ENCODE data around the gene CDC37. TPM values are rescaled to one million over a fixed set of nuclear protein-coding genes. Genes with fewer than 3 reads are reported as not detected.
"Not testable (repeated sequence)": the region's sequence is repeated elsewhere in the genome, so short reads cannot be mapped to it uniquely, and the experiment has no call there.

CDC37 gene
- total RNA-seq, 1 experiment from 2014 or later, result 154 TPM

DNA sequence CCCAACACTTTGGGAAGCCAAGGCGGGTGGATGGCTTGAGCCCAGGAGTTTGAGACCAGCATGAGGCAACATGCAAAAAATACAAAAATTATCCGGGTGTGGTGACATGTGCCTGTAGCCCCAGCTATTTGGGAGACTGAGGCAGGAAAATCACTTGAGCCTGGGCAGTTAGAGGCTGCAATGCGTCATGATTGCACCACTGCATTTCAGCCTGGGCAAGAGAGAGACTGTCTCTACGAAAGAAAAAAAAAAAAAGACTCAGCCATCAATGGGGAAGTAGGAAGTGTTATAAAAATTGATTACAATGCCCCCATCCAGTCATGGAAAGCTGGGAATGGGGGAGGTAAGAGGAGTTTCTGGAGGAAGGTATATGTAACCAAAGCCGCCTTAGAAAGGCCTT, 28.4 kb downstream of the CDC37 start:
- intact Hi-C loops (cut with micrococcal nuclease; ENCODE audit: unreplicated experiment), result no loop called here
- CTCF ChIA-PET, result no interaction called here

GRCh38 chr19:10372690-10373089, 30.7 kb downstream of the CDC37 start:
- TF ChIP-seq, protein P1, sequence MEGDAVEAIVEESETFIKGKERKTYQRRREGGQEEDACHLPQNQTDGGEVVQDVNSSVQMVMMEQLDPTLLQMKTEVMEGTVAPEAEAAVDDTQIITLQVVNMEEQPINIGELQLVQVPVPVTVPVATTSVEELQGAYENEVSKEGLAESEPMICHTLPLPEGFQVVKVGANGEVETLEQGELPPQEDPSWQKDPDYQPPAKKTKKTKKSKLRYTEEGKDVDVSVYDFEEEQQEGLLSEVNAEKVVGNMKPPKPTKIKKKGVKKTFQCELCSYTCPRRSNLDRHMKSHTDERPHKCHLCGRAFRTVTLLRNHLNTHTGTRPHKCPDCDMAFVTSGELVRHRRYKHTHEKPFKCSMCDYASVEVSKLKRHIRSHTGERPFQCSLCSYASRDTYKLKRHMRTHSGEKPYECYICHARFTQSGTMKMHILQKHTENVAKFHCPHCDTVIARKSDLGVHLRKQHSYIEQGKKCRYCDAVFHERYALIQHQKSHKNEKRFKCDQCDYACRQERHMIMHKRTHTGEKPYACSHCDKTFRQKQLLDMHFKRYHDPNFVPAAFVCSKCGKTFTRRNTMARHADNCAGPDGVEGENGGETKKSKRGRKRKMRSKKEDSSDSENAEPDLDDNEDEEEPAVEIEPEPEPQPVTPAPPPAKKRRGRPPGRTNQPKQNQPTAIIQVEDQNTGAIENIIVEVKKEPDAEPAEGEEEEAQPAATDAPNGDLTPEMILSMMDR (IDR thresholded peaks at IDR 0.05; ENCODE audit: insufficient read depth in 1 of 2, low read depth in 1 of 2, low read length in 1 of 2, severe bottlenecking in 1 of 2, unreplicated experiment in 1 of 2), result no peak
- Histone ChIP-seq H3K36me3 (ENCODE audit: control insufficient read depth, insufficient read depth, low read length) (peaks cover 4% of the 10 kb centered on the region; the same call in 1 of the 2 replicates), H3K4me3 (ENCODE audit: low read depth, low read length) (no peak overlapping the region), H3K27me3 (replicated peaks; ENCODE audit: control insufficient read depth, insufficient read depth, low read length) (no peaks in the 10 kb centered on the region), H3K4me1 (no peaks in the 10 kb centered on the region), H3K9me3 (no peaks in the 10 kb centered on the region)
- Mint-ChIP-seq H3K4me1 (ENCODE audit: low read depth, unreplicated experiment) (no peaks in the 10 kb centered on the region), H3K27me3 (ENCODE audit: insufficient read depth, unreplicated experiment) (no peaks in the 10 kb centered on the region), H3K4me3 (ENCODE audit: unreplicated experiment) (no peak overlapping the region), H3K27ac (ENCODE audit: unreplicated experiment) (no peak overlapping the region), H3K36me3 (ENCODE audit: insufficient read depth, unreplicated experiment) (peaks cover 37% of the 10 kb centered on the region), H3K9me3 (ENCODE audit: unreplicated experiment) (no peaks in the 10 kb centered on the region)
- intact Hi-C loops (cut with micrococcal nuclease; ENCODE audit: unreplicated experiment), result no loop called here
- no TSS peak for BruUV-seq (replicated peaks)
- ChIA-PET CTCF (interaction anchor here (0.9 kb wide), 1 partner anchor 16 kb away, joined by 3 read pairs; no protein-coding TSS in a partner anchor), POLR2A (no interaction called here)
- DNase-seq, result no peak

More for the DNA sequence above, 28.4 kb downstream of the CDC37 start:
- no peak overlapping the region for H3K4me3 ChIP-seq (ENCODE audit: low read depth, low read length)
- TF ChIP-seq, protein P1 (IDR thresholded peaks at IDR 0.05; ENCODE audit: insufficient read depth in 1 of 2, low read depth in 1 of 2, low read length in 1 of 2, severe bottlenecking in 1 of 2, unreplicated experiment in 1 of 2), result no peak
- H3K4me3 Mint-ChIP-seq (ENCODE audit: unreplicated experiment), result no peak overlapping the region
- no peaks in the 10 kb centered on the region for H3K9me3 ChIP-seq
- POLR2A ChIA-PET, result no interaction called here
- H3K27ac Mint-ChIP-seq (ENCODE audit: unreplicated experiment), result no peak overlapping the region
- H3K36me3 ChIP-seq (ENCODE audit: control insufficient read depth, insufficient read depth, low read length), result peaks cover 1% of the 10 kb centered on the region; the same call in 1 of the 2 replicates
- no TSS peak for BruUV-seq (replicated peaks)
- H3K4me1 ChIP-seq, result peaks cover 8% of the 10 kb centered on the region
- DNase-seq, result no peak
- peaks cover 29% of the 10 kb centered on the region for H3K36me3 Mint-ChIP-seq (ENCODE audit: insufficient read depth, unreplicated experiment)
- peaks cover 8% of the 10 kb centered on the region for H3K4me1 Mint-ChIP-seq (ENCODE audit: low read depth, unreplicated experiment)
- H3K9me3 Mint-ChIP-seq (ENCODE audit: unreplicated experiment), result no peaks in the 10 kb centered on the region
- H3K27me3 ChIP-seq (replicated peaks; ENCODE audit: control insufficient read depth, insufficient read depth, low read length), result no peaks in the 10 kb centered on the region
- no peaks in the 10 kb centered on the region for H3K27me3 Mint-ChIP-seq (ENCODE audit: insufficient read depth, unreplicated experiment)

- no peak for DNase-seq
- Histone ChIP-seq H3K9me3 (no peaks in the 10 kb centered on the region), H3K27me3 (replicated peaks; ENCODE audit: control insufficient read depth, insufficient read depth, low read length) (no peaks in the 10 kb centered on the region), H3K4me3 (ENCODE audit: low read depth, low read length) (no peak overlapping the region), H3K4me1 (no peaks in the 10 kb centered on the region), H3K36me3 (ENCODE audit: control insufficient read depth, insufficient read depth, low read length) (peaks cover 4% of the 10 kb centered on the region)
- CTCF ChIA-PET, result interaction anchor here (0.8 kb wide), 1 partner anchor 12 kb away, joined by 3 read pairs; the partner anchor contains the start of gene TYK2
- intact Hi-C loops (cut with micrococcal nuclease; ENCODE audit: unreplicated experiment), result no loop called here
- TF ChIP-seq, protein P1 (IDR thresholded peaks at IDR 0.05; ENCODE audit: insufficient read depth in 1 of 2, low read depth in 1 of 2, low read length in 1 of 2, severe bottlenecking in 1 of 2, unreplicated experiment in 1 of 2), result no peak
- no TSS peak for BruUV-seq (replicated peaks)
- no peak overlapping the region for H3K4me3 Mint-ChIP-seq (ENCODE audit: unreplicated experiment)
- POLR2A ChIA-PET, result interaction anchor here (0.6 kb wide), 1 partner anchor 35 kb away, joined by 6 read pairs; no protein-coding TSS in a partner anchor
- H3K9me3 Mint-ChIP-seq (ENCODE audit: unreplicated experiment), result no peaks in the 10 kb centered on the region
- peaks cover 44% of the 10 kb centered on the region for H3K36me3 Mint-ChIP-seq (ENCODE audit: insufficient read depth, unreplicated experiment)
- no peaks in the 10 kb centered on the region for H3K27me3 Mint-ChIP-seq (ENCODE audit: insufficient read depth, unreplicated experiment)
- no peaks in the 10 kb centered on the region for H3K4me1 Mint-ChIP-seq (ENCODE audit: low read depth, unreplicated experiment)
- no peak overlapping the region for H3K27ac Mint-ChIP-seq (ENCODE audit: unreplicated experiment)
Measured at GRCh38 chr19:10368101-10368803, 35.1 kb downstream of the CDC37 start.

DNA sequence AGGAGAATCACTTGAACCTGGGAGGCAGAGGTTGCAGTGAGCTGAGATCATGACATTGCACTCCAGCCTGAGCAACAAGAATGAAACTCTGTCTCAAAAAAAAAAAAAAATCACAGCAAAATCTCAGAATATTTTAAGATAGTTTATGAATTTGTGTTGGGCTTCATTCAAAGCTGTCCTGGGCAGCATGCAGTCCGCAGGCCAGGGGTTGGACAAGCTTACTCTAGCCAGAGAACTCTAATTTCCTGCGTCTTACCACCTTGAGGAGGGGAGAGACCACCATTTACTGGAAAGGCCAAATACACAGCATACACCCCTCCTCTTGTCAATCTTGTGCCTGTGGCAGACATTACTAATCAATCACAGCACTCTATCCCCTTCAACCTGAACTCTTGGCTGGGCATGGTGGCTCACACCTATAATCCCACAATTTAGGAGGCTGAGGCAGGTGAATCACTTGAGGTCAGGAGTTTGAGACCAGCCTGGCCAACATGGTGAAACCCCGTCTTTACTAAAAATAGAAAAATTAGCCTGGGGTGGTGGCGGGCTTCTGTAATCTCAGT, 36.3 kb downstream of the CDC37 start:
- H3K27me3 Mint-ChIP-seq (ENCODE audit: insufficient read depth, unreplicated experiment); H3K4me3 Mint-ChIP-seq (ENCODE audit: unreplicated experiment); H3K9me3 Mint-ChIP-seq (ENCODE audit: unreplicated experiment); intact Hi-C loops (cut with micrococcal nuclease; ENCODE audit: unreplicated experiment); H3K27me3 ChIP-seq (replicated peaks; ENCODE audit: control insufficient read depth, insufficient read depth, low read length); H3K27ac Mint-ChIP-seq (ENCODE audit: unreplicated experiment); H3K4me3 ChIP-seq (ENCODE audit: low read depth, low read length); H3K4me1 ChIP-seq; BruUV-seq (replicated peaks); POLR2A ChIA-PET; H3K4me1 Mint-ChIP-seq (ENCODE audit: low read depth, unreplicated experiment); DNase-seq; H3K9me3 ChIP-seq; H3K36me3 ChIP-seq (ENCODE audit: control insufficient read depth, insufficient read depth, low read length): not testable (repeated sequence)
- CTCF ChIA-PET, result interaction anchor here (1.0 kb wide), 1 partner anchor 21 kb away, joined by 3 read pairs; no protein-coding TSS in a partner anchor
- H3K36me3 Mint-ChIP-seq (ENCODE audit: insufficient read depth, unreplicated experiment), result peaks cover 44% of the 10 kb centered on the region
